ENCODE results near the gene GARIN5B. TPM values are rescaled to one million over a fixed set of nuclear protein-coding genes. Genes with fewer than 3 reads are reported as not detected.

Gene GARIN5B
- polyA plus RNA-seq, 3 donors, result 0.12 to 0.24 (median 0.13) TPM

DNA sequence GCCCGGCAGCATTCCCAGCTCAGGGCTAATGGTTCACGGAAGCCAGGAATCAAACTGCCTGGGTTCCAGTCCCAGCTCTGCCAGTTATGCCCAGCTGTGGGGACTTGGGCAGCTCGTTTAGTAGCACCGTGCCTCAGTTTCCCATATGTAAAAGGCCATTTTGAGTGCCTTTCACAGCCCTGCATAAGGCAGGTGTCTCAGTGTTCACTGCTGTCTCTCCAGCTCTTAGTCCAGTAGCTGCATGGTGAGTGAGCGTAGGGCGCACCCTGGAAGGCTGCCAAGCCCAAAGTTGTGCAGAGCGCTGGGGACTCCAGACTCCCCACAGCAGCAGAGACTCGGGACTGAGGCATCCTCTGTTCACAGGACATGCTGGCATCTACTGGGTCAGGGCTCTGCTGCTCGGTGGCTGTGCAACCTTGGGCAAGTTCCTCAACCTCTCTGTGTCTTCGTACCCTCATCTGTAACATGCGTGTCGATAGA lies 28.2 kb upstream of the GARIN5B start:
- DNase-seq (ENCODE audit: extremely low read depth in 1 of 11, low read depth in 9 of 11, low spot score in 4 of 11), result no peak

DNA sequence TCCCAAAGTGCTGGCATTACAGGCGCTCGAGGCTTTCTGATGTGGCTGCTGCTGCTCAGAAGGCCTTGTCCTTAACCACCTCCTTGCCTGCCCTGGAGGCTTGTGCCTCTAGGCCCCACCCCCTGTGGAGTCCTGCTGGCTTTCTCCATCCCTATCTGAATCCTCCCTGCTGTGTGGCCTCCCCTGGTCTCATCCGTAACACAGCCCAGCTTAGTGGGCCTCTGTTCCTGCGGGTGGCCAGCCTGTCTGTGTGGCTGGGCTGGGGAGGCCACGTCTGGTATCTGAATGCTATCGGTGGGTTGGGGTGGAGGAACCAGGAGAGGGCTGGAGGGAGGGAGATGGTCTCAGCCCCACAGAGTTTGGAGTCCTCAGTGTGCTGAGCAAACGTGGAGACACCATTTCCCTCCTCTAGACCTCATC lies 27.4 kb upstream of the GARIN5B start:
- no peak for DNase-seq (ENCODE audit: extremely low read depth in 1 of 11, low read depth in 9 of 11, low spot score in 4 of 11)

DNA sequence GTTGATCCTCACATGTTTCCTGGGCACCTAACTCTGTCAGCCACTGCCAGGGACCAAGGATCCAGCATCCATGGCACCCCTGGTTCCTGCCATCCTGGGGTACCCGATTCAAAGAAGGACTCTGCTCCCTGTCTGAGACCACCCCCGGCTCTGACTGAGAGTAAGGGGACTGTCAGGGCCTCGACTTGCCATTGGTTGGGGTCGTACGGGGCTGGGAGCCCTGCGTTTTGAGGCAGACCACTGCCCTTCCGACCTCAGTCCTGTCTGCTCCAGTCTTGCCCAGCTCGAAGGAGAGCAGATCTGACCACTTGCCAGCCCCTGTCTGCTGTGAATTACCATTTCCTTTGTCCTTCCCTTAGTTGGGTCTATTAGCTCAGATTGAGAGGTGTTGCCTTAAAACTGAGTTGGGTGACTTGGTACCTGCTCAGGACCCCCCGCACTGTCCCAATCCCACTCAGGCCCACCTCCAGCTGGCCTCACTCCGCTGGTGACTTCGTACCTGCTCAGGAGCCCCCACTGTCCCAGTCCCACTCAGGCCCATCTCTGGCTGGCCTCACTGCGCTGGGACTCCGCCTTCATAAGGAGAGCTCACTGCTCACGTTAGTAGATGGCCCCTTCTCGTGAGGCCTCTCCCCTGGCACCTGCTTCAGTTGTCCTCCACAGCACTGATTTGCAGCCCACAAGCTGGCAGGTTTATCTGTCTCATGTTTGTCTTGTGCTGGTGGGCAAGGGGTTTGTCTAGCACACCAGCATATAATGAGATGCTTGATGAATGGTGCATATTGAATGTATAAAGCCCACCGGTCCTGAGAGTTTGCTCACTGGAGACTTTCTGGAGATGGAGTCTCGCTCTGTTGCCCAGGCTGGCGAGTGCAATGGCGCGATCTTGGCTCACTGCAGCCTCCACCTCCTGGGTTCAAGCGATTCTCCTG lies 26.6 kb upstream of the GARIN5B start:
- no peak for DNase-seq (ENCODE audit: extremely low read depth in 1 of 11, low read depth in 9 of 11, low spot score in 4 of 11)

DNA sequence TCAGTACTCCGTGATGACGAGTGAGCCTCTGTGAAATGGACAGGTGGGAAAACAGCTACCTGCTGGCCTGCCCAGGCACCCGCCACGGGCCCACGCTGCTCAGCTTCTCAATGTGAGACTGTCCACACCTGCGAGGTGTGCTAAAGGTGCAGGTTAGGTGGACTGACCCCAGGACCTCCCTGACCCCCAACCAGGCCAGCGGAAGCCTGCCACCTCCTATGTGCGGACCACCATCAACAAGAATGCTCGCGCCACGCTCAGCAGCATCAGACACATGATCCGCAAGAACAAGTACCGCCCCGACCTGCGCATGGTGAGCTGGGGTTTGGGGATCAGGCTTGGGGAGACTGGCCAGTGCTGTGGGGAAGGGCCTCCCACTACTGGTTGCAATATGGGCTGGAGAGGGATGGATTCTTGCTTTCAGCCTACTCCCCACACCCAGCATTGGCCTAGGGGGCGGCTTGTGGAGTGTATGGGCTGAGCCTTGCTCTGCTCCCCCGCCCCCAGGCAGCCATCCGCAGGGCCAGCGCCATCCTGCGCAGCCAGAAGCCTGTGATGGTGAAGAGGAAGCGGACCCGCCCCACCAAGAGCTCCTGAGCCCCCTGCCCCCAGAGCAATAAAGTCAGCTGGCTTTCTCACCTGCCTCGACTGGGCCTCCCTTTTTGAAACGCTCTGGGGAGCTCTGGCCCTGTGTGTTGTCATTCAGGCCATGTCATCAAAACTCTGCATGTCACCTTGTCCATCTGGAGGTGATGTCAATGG lies 24.9 kb upstream of the GARIN5B start:
- no peak for DNase-seq (ENCODE audit: extremely low read depth in 1 of 11, low read depth in 9 of 11, low spot score in 4 of 11)

DNA sequence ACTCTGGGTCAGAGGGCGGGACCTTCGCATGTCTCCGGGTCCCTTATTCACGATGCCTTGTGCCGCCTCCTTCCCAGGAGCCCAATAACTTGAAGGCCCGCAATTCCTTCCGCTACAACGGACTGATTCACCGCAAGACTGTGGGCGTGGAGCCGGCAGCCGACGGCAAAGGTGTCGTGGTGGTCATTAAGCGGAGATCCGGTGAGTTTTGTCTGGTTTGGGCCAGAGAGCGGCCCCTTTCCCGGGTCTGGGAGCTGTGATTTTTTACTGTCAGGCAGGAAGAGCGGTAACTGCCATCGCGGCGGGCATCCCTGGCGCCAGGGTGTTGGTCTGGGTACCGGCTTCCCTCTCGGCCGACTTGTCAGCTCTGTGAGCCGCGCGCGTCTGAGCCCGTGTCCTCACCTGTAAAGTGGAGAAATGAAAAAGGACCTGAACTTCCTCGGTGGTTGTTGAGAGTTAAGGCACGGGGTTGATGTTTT lies 23.5 kb upstream of the GARIN5B start:
- DNase-seq (ENCODE audit: extremely low read depth in 1 of 11, low read depth in 9 of 11, low spot score in 4 of 11), result no peak

DNA sequence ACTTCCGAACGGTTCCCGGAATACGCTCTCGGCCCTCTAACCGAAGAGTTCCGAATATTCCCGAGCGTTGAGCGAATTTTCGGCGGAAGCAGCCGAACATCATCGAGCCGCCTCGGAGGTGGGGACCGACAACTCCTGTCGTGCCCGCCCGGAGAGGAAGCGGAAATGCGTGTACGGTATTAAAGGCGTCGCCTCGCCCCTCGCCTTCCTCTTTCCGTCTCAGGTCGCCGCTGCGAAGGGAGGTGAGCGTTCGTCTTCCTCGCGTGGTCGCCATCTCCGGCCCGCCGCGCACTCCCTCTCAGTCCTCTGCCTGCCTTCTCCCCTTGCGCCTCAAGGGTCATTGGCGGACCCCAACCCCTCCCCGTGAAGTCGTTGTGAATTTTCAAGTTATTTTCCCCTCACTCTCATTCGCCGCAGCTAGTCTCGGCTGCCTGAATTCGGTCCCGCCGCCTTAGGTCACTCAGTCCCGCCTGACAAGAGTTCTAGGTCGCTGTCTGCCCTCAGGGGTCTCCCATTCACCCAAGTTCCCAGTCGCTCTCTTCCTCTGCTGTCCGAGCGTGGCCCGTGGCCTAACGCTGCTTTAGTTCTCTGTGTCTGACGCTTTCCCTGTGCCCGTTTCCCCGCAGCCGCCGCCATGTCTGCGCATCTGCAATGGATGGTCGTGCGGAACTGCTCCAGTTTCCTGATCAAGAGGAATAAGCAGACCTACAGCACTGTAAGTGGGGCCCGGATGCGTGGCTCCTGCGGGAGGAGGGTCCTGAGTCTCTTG lies 22.8 kb upstream of the GARIN5B start, which contains the start of gene RPL28:
RPL28 (plus strand) TSS at position 209 of the 769 bp plus-strand sequence; CDS start at position 635, 426 bp downstream.
- DNase-seq (ENCODE audit: extremely low read depth in 1 of 11, low read depth in 9 of 11, low spot score in 4 of 11), result peak; percentile 95 to 99 (median 98)

DNA sequence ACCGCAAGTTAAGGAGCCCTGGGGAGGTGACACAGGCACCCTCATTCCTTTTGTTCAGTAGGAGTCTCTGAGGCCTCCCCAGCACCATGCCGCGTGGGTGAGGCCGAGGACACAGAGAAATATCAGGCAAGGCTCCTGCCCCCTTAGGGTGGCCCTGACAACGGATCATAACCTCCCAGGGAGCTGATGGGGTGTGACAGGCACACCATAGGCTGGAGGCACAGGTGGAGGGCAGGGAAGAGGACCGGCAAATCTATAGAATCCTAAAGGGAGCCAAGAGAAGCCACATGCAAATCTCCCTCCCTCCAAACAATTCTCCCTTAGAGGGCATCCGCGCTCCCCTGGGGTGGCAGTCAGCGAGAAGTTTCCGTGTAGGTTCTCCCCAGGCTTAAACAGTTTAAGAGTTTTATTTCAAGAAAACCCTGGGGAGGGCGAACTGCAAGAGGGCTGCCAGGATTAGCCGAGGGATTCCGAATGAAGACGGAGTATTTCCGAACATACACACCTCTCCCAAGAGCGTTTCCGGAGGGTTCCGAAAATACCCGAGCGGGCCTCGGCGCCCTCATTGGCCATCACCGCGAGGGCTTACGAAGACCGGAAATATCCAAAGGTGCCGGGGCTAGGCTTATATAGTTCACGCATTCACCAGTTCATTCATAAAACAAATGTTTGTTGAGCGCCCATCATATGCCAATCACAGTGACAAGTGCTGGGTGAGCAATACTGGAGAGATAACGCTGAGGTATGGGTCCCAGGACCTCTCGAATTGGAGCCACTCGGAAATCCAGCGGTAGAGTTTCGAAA lies 22.1 kb upstream of the GARIN5B start:
- peak; percentile 87 to 97 (median 92) for DNase-seq (ENCODE audit: extremely low read depth in 1 of 11, low read depth in 9 of 11, low spot score in 4 of 11)

DNA sequence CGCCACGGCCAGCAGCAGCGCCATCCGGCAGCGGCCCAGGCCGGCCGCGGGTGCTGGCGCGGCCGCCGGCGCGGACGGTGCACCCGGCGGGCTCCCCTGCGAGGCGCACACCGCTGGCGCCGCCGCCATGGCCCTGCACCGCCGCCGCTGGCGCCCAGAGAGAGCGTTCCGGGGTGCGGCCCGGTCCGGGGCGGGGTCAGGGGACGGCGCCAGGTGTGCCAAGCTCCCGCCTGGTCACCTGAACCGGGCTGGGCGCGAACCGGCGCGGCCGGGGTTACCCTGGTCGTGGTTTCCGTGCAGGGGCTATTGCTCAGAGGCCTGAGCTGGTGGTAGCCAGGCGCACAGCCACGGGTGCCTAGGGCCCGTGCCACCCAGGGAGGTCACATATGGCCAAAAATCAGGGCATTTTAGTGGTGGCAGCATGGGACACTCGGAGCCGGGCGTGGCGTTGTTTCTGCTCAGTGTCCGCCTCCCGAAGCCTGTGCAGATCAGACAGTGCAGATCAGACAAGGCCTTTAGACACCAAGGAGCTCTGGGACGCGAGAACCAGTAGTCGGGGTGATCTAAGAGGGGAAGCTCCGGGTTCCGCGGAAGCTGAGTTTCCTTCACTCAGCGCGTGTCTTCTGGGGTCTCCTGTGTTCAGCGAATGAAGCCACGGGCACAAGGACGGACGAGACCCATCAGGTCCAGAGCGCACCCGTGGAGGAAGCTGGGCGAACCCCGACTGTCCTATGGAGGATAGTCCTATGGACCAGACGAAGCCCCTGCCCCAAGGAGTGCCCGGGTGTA lies 21.3 kb upstream of the GARIN5B start, which contains the start of gene TMEM238:
TMEM238 (minus strand) TSS at position 162 of the 789 bp plus-strand sequence; CDS start at position 129, 33 bp downstream.
- DNase-seq (ENCODE audit: extremely low read depth in 1 of 11, low read depth in 9 of 11, low spot score in 4 of 11), result no peak

DNA sequence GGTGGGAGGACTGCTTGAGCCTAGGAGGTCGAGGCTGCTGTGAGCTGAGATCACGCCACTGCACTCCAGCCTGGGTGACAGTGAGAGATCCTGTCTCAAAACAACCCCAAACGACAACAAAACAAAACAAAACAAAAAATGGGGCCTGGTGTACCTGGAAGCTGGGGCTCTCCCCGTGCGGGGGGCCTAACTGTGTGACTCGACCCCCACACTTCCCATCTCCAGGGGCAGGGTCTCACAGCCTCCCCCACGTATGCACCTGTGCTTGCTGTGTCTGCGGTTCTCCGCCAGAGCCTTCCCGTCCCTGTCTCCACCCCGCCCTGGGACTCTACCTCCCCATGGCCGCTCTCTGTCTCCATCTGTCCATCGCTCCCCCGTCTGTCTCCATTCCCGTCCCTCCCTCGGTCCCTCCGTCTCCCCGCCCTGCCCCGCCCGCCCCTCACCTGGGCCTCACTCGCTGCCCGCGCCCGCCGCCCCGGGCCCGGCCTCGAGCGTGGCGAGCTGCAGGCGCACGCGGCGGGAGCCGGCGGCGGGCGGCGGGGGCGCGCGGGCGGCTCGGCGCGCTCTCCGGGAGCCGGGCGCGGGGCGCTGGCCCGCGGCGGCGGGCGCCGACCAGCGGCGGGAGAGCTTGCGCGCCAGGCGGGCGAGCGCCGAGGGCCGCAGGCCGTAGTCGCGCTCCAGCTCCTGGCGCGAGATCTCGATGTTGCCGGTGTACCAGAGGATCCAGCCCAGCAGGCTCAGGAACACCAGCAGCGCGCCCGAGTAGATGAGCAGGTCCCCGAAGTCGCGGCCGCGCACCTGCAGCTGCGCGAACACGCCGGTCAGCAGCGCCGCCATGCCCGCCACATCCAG lies 20.4 kb upstream of the GARIN5B start:
- peak in 1 of 11 donors; percentile 65 for DNase-seq (ENCODE audit: extremely low read depth in 1 of 11, low read depth in 9 of 11, low spot score in 4 of 11)

DNA sequence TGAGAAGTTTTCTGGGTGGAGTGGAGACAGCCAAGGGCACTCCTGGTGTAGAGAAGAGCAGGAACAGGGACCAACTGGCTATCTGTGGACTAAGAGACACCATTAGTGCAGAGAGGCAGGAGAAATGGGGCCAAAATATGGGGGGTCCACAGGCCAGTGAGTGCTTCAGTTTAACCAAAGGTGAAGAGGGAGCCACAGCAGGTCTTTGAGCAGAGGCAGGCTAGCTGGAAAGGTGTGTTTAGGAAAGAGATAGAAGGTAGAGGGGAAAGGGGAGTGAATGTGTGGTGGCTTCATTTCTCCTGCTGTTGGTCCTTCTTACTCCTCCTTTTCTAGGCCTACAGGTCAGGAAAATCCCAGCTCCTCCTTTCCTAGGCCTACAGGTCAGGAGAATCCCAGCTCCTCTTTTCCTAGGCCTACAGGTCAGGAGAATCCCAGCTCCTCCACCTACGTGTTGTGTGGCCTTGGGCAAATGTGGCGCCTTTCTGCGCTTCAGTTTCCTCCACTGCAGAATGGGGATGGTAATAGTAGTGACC lies 19.5 kb upstream of the GARIN5B start:
- no peak for DNase-seq (ENCODE audit: extremely low read depth in 1 of 11, low read depth in 9 of 11, low spot score in 4 of 11)

DNA sequence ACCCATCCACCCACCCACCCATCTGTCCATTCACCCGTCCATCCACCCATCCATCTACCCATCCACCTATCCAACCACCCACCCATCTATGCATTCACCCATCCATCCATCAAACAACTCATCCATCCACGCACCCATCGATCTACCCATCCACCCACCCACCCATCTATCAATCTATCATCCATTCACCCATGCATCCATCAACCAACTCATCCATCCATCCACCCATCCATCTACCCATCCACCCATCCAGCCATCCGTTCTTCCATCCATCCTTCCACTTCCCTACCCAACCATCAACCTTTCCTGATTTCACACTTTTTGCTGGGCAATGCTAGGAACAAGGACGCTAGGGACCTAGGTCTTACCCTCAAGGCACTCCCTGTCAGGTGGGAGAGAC lies 19.0 kb upstream of the GARIN5B start:
- DNase-seq (ENCODE audit: extremely low read depth in 1 of 11, low read depth in 9 of 11, low spot score in 4 of 11), result no peak

DNA sequence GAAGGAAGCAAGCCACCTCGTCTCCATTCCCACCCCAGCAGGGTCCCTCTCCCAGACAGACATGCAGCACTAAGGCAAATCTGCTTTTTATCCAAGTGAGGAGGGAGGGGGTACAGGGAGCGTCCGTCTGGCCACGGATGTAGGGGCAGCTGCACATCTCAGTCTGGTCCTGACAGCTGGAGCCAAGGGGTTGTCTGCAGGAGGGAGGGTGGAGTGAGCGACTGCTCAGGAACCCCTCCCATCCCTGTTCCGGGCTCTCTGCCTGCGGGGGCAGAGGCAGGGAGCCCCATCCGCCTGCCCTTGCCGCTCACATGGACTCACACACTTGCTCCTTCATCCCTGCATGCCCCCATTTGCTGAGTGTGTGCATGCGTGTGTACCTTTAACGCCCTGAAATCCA lies 16.1 kb upstream of the GARIN5B start:
- DNase-seq (ENCODE audit: extremely low read depth in 1 of 11, low read depth in 9 of 11, low spot score in 4 of 11), result no peak

DNA sequence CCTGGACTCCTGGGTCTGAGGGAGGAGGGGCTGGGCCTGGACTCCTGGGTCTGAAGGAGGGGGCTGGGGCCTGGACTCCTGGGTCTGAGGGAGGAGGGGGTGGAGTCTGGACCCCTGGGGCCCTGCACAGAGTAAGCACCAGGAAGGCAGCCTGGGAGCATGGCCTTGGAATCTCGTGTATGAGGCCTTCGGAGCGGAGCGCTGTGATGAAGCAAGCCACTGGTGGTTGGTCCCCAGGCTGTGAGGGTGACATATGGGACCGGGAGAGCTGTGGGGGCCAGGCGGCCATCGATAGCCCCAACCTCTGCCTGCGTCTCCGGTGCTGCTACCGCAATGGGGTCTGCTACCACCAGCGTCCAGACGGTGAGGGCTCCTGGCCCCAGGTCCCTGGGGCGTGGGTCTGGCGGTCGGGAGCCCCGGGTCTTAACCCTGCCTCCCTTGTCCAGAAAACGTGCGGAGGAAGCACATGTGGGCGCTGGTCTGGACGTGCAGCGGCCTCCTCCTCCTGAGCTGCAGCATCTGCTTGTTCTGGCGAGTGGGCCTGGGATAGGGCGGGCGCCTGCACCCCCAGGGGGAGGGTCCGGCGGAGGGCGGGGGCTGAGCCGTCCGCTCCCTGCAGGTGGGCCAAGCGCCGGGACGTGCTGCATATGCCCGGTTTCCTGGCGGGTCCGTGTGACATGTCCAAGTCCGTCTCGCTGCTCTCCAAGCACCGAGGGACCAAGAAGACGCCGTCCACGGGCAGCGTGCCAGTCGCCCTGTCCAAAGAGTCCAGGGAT lies 14.5 kb upstream of the GARIN5B start:
- no peak for DNase-seq (ENCODE audit: extremely low read depth in 1 of 11, low read depth in 9 of 11, low spot score in 4 of 11)

DNA sequence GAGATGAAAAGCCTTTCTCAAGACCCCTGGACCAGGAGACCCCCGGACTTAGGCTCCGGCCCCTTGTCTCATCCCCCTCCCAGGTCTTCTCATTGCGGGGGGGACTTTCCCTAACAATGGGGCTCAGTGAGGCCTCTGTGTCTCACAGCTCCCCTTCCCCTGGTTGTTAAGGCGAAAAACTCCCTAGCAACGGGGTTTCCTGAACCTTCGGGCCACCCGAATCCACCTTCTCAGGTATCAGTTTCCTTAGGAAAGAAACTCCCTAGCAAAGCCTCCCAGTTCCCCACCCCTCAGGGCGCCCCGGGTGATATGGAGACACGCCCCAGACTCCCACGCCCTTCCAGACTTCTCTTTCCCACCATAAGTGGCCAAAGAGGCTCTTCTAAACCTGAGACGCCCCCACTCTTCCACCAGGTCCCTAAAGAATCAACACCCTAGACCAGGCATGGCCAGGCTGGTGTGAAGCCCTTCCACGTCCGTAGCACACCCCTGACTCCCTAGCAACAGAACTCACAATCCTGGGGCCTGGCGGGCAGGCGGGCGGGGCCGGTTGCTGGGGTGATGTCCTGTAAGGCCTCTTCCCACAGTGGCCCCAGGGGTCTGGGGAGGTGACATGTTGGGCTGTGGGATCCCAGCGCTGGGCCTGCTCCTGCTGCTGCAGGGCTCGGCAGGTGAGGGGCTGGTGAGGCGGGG lies 13.3 kb upstream of the GARIN5B start, which contains the start of gene TMEM190:
TMEM190 (plus strand) TSS at position 586 of the 693 bp plus-strand sequence; CDS start at position 614, 28 bp downstream.
- DNase-seq (ENCODE audit: extremely low read depth in 1 of 11, low read depth in 9 of 11, low spot score in 4 of 11), result no peak

Measured in renal cortex interstitium (tissue), 11 donors.